Measurements from ENCODE around the gene VBP1.
A peak's percentile ranks its signal among the peaks of the same experiment; 100 is the strongest.

The VBP1 gene

DNA sequence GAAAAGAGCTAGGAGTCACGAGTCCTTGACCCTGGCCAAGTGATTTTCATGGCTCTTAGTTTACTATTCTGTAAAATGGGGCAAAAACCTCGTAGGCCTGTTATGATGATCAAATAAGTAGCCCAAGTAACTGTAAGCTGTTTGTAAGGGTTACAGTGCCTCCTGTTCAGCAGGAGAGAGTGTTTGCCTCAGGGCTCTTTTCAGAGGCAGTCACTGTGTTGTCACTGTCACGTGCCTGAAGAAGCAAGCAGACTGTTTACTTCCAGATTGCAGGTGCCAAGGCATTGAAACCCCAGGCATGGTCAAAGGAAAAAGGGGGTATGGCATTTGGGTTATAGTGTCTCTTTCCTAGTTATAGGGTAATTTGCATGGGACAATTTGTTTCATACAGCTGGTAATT lies 43.5 kb downstream of the VBP1 start:
- no peaks in the 10 kb centered on the region; the same call in 1 of the 2 replicates for H3K9me3 ChIP-seq (ENCODE audit: control insufficient read depth, insufficient read depth, low read depth, low read length)
- CTCF ChIA-PET: no interaction called here
- H3K4me1 ChIP-seq (ENCODE audit: control insufficient read depth, insufficient read depth, low read length): no peaks in the 10 kb centered on the region
- TF ChIP-seq OSR2 (tag by site-specific recombination; IDR thresholded peaks at IDR 0.05) (no peak), GFI1B (tag by site-specific recombination; IDR thresholded peaks at IDR 0.05) (no peak), ZNF544 (tag by site-specific recombination; IDR thresholded peaks at IDR 0.05) (no peak), ZNF610 (tag by site-specific recombination; IDR thresholded peaks at IDR 0.05; ENCODE audit: borderline replicate concordance) (no peak)
- no peaks in the 10 kb centered on the region for H3K36me3 ChIP-seq (ENCODE audit: control insufficient read depth in 2 of 2, insufficient read depth in 1 of 2, low read length in 2 of 2)
- no peak overlapping the region for H3K4me3 ChIP-seq (ENCODE audit: low read depth, low read length)
- POLR2A ChIA-PET: interaction anchor here (0.6 kb wide), 1 partner anchor 150 kb away, joined by 4 read pairs; no protein-coding TSS in a partner anchor
- no peak overlapping the region for H3K27ac ChIP-seq (ENCODE audit: extremely low read depth, low read depth, low read length)

DNA sequence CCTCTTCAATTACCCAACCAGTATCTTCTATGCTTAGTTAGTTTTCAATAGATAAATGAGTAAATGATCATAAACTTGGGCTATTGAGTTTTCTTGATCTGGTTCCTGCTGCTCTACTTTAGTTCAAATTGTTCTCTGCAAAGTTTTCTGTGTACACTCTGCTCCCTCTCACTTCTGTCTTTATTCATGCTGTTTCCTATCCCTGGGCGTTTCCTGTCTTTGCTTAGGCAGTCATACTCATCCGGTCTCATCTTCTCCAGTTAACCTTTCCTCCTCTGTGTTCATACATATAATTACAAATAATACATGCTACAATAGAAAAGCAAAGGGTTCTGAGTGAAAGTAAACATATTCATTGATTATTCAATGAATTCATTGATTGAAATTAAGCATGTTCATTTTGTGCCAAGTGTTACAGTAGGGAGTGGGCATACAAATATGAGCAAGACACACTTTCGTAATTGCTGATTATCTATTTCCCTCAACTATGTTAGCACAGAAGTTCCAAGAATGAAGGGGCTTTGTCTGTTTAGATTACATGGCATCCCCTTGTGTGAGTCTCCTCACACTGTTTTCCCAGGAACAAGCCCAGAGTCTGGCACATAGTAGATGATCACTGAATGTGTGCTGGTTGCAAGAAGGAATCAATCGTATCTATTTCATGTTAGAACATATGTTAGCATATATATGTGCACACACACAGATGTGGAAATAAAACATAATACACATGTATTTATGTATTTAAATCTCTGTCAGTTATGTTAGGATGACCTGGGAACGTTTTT lies 46.9 kb downstream of the VBP1 start:
- TF ChIP-seq ZBTB17 (tag by site-specific recombination; IDR thresholded peaks at IDR 0.05): 0 out of 2 replicates have a peak, but pooled peaks have one; percentile 14
- TF ChIP-seq ZNF16 (tag by site-specific recombination; IDR thresholded peaks at IDR 0.05; ENCODE audit: low read depth): no peak
- TF ChIP-seq ZNF571 (tag by site-specific recombination; IDR thresholded peaks at IDR 0.05): no peak
- no peak for TF ChIP-seq ZNF140 (tag by site-specific recombination; IDR thresholded peaks at IDR 0.05)
- no peak for TF ChIP-seq ZNF596 (tag by site-specific recombination; IDR thresholded peaks at IDR 0.05)
- no peak for TF ChIP-seq ZNF146 (tag by site-specific recombination; IDR thresholded peaks at IDR 0.05)
- no peak for TF ChIP-seq KLF1 (tag by site-specific recombination; IDR thresholded peaks at IDR 0.05)
- TF ChIP-seq, protein P1, sequence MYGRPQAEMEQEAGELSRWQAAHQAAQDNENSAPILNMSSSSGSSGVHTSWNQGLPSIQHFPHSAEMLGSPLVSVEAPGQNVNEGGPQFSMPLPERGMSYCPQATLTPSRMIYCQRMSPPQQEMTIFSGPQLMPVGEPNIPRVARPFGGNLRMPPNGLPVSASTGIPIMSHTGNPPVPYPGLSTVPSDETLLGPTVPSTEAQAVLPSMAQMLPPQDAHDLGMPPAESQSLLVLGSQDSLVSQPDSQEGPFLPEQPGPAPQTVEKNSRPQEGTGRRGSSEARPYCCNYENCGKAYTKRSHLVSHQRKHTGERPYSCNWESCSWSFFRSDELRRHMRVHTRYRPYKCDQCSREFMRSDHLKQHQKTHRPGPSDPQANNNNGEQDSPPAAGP (tag by site-specific recombination; IDR thresholded peaks at IDR 0.05): no peak
- no peak for TF ChIP-seq GLI4 (tag by site-specific recombination; IDR thresholded peaks at IDR 0.05)
- no peak for TF ChIP-seq ZNF223 (tag by site-specific recombination; IDR thresholded peaks at IDR 0.05)
- TF ChIP-seq, protein P2, sequence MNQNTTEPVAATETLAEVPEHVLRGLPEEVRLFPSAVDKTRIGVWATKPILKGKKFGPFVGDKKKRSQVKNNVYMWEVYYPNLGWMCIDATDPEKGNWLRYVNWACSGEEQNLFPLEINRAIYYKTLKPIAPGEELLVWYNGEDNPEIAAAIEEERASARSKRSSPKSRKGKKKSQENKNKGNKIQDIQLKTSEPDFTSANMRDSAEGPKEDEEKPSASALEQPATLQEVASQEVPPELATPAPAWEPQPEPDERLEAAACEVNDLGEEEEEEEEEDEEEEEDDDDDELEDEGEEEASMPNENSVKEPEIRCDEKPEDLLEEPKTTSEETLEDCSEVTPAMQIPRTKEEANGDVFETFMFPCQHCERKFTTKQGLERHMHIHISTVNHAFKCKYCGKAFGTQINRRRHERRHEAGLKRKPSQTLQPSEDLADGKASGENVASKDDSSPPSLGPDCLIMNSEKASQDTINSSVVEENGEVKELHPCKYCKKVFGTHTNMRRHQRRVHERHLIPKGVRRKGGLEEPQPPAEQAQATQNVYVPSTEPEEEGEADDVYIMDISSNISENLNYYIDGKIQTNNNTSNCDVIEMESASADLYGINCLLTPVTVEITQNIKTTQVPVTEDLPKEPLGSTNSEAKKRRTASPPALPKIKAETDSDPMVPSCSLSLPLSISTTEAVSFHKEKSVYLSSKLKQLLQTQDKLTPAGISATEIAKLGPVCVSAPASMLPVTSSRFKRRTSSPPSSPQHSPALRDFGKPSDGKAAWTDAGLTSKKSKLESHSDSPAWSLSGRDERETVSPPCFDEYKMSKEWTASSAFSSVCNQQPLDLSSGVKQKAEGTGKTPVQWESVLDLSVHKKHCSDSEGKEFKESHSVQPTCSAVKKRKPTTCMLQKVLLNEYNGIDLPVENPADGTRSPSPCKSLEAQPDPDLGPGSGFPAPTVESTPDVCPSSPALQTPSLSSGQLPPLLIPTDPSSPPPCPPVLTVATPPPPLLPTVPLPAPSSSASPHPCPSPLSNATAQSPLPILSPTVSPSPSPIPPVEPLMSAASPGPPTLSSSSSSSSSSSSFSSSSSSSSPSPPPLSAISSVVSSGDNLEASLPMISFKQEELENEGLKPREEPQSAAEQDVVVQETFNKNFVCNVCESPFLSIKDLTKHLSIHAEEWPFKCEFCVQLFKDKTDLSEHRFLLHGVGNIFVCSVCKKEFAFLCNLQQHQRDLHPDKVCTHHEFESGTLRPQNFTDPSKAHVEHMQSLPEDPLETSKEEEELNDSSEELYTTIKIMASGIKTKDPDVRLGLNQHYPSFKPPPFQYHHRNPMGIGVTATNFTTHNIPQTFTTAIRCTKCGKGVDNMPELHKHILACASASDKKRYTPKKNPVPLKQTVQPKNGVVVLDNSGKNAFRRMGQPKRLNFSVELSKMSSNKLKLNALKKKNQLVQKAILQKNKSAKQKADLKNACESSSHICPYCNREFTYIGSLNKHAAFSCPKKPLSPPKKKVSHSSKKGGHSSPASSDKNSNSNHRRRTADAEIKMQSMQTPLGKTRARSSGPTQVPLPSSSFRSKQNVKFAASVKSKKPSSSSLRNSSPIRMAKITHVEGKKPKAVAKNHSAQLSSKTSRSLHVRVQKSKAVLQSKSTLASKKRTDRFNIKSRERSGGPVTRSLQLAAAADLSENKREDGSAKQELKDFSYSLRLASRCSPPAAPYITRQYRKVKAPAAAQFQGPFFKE (tag by site-specific recombination; IDR thresholded peaks at IDR 0.05; ENCODE audit: borderline replicate concordance): no peak
- TF ChIP-seq ZNF391 (tag by site-specific recombination; IDR thresholded peaks at IDR 0.05; ENCODE audit: borderline replicate concordance, low read depth): no peak
- TF ChIP-seq ZNF664 (tag by site-specific recombination; IDR thresholded peaks at IDR 0.05): peak; percentile 77
- H3K36me3 ChIP-seq (ENCODE audit: control insufficient read depth in 2 of 2, insufficient read depth in 1 of 2, low read length in 2 of 2): no peaks in the 10 kb centered on the region
- no peak overlapping the region for H3K4me3 ChIP-seq (ENCODE audit: low read depth, low read length)
- no peak overlapping the region for H3K27ac ChIP-seq (ENCODE audit: extremely low read depth, low read depth, low read length)
- ChIA-PET CTCF (interaction anchor here (0.7 kb wide), 1 partner anchor 209 kb away, joined by 3 read pairs; no protein-coding TSS in a partner anchor), POLR2A (no interaction called here)
- H3K4me1 ChIP-seq (ENCODE audit: control insufficient read depth, insufficient read depth, low read length): no peaks in the 10 kb centered on the region
- no peaks in the 10 kb centered on the region; the same call in none of the 2 replicates for H3K9me3 ChIP-seq (ENCODE audit: control insufficient read depth, insufficient read depth, low read depth, low read length)
